GM21360 (cell line): ENCODE measurements around the gene RAG2.
"Not testable (repeated sequence)": the region's sequence is repeated elsewhere in the genome, so short reads cannot be mapped to it uniquely, and the experiment has no call there.

Source experiments
- ATAC-seq: cut with Tn5 transposase; IDR thresholded peaks from one replicate; pipeline ENCODE4 v1.9.1; 2021; ENCODE audit warnings: mild to moderate bottlenecking, moderate library complexity; ENCODE audit not compliant: unreplicated experiment

RAG2 gene

GRCh38 chr11:36557390-36557789 is 40.6 kb downstream of the RAG2 start:
- ATAC-seq: not testable (repeated sequence)

- no peak for ATAC-seq
These were observed 47.5 kb downstream of the RAG2 start for GRCh38 chr11:36550385-36551115.
